ENCODE measurements around the gene AFDN. TPM values are rescaled to one million over a fixed set of nuclear protein-coding genes. Genes with fewer than 3 reads are reported as not detected.

The AFDN gene
- total RNA-seq, 1 donor from 2014 or later, result 102 TPM

DNA sequence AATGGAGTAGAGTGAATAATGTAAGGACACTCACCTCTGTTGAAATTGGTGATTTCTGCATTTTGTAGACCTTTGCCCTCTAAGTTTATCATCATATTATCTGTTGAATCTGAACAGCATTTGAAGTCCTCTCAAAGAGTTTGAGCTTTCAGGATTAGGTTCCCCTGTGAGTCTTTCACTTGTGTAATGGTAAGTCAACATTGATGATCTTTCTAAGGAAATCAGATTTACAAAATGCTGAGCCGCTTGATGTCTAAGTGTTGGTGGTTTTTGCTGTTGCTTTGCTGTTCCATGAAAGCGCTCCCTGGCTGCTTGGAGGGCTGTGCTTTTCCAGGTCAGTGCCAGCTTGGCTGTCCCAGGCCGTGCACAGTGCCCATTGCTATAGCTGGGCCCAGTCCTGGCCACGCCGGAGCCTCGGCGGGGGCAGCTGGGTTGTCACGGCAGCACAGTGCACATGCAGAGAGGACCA is 136.9 kb downstream of the AFDN start:
- Histone ChIP-seq H3K4me2 (ENCODE audit: low read length) (no peak overlapping the region), H3K79me2 (ENCODE audit: insufficient read depth, low read length) (no peaks in the 10 kb centered on the region), H3K27ac (ENCODE audit: low read depth, low read length) (no peak overlapping the region), H3K4me3 (ENCODE audit: insufficient read depth, low read depth, low read length) (no peak overlapping the region), H3K9ac (ENCODE audit: low read length) (no peak overlapping the region), H3K36me3 (ENCODE audit: insufficient read depth, low read length) (peaks cover 8% of the 10 kb centered on the region), H3K27me3 (ENCODE audit: insufficient read depth, low read length) (no peaks in the 10 kb centered on the region), H3K4me1 (ENCODE audit: insufficient read depth, low read length) (no peaks in the 10 kb centered on the region), H3K9me3 (ENCODE audit: insufficient read depth, low read depth, low read length) (no peaks in the 10 kb centered on the region), H4K20me1 (ENCODE audit: insufficient read depth, low read length) (no peaks in the 10 kb centered on the region), H2AFZ (ENCODE audit: low read depth, low read length) (no peak overlapping the region)
- no peak for DNase-seq (ENCODE audit: low read depth)
- H3K4me1 Mint-ChIP-seq (ENCODE audit: low read depth, unreplicated experiment), result peaks cover 12% of the 10 kb centered on the region
- no peak for FAIRE-seq
- H3K27ac Mint-ChIP-seq (ENCODE audit: unreplicated experiment), result no peak overlapping the region
- peaks cover 18% of the 10 kb centered on the region for H3K36me3 Mint-ChIP-seq (ENCODE audit: low read depth, unreplicated experiment)
- TF ChIP-seq, protein P1, sequence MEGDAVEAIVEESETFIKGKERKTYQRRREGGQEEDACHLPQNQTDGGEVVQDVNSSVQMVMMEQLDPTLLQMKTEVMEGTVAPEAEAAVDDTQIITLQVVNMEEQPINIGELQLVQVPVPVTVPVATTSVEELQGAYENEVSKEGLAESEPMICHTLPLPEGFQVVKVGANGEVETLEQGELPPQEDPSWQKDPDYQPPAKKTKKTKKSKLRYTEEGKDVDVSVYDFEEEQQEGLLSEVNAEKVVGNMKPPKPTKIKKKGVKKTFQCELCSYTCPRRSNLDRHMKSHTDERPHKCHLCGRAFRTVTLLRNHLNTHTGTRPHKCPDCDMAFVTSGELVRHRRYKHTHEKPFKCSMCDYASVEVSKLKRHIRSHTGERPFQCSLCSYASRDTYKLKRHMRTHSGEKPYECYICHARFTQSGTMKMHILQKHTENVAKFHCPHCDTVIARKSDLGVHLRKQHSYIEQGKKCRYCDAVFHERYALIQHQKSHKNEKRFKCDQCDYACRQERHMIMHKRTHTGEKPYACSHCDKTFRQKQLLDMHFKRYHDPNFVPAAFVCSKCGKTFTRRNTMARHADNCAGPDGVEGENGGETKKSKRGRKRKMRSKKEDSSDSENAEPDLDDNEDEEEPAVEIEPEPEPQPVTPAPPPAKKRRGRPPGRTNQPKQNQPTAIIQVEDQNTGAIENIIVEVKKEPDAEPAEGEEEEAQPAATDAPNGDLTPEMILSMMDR (IDR thresholded peaks at IDR 0.05; ENCODE audit: insufficient read depth, low read depth, low read length), result no peak
- no peak for TF ChIP-seq EZH2 (IDR thresholded peaks at IDR 0.05; ENCODE audit: insufficient read depth, low read length)
- no peaks in the 10 kb centered on the region for H3K27me3 Mint-ChIP-seq (ENCODE audit: low read depth, unreplicated experiment)
- H3K4me3 Mint-ChIP-seq (ENCODE audit: unreplicated experiment), result no peak overlapping the region
- no peaks in the 10 kb centered on the region for H3K9me3 Mint-ChIP-seq (ENCODE audit: unreplicated experiment)

DNA sequence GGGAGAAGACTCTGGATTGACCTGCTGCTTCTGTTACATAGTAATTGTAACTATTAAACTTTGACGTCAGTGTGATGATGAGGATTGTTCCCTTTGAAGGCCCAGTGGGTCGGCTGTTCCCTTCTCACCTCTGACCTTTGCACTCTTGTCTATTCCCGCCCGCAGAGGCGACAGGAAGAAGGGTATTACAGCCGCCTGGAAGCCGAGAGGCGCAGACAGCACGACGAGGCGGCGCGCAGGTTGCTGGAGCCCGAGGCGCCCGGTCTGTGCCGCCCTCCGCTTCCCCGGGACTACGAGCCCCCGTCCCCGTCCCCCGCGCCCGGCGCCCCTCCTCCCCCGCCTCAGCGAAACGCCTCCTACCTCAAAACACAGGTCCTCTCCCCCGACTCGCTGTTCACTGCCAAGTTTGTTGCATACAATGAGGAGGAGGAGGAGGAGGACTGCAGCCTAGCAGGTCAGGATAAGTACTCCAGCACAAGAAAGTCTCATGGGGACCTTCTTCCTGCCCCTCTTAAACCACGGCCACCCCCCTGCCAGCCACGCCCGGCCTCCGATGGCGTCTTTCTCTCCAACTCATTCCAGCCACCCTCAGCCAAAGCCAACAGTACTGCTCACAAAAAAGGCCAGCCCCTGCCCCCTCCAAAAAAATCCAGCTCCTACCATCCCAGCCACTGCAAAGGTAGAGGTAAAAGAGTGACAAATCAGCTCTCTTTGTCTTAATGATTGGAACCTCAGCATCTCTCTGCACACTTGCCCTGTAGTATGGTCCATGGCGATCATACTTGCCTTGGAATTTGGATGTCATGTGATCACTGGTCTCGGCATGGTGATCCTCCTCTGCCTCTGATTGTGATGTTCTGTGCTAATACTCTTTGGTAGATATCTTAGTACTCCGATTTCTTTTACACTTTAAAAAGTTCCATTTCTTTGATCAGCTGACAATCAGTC is 139.2 kb downstream of the AFDN start:
- Histone ChIP-seq H2AFZ (ENCODE audit: low read depth, low read length) (no peak overlapping the region), H4K20me1 (ENCODE audit: insufficient read depth, low read length) (no peaks in the 10 kb centered on the region), H3K4me2 (ENCODE audit: low read length) (no peak overlapping the region), H3K27ac (ENCODE audit: low read depth, low read length) (no peak overlapping the region), H3K9me3 (ENCODE audit: insufficient read depth, low read depth, low read length) (no peaks in the 10 kb centered on the region), H3K9ac (ENCODE audit: low read length) (no peak overlapping the region), H3K79me2 (ENCODE audit: insufficient read depth, low read length) (no peaks in the 10 kb centered on the region), H3K4me3 (ENCODE audit: insufficient read depth, low read depth, low read length) (no peak overlapping the region), H3K36me3 (ENCODE audit: insufficient read depth, low read length) (peaks cover 9% of the 10 kb centered on the region), H3K4me1 (ENCODE audit: insufficient read depth, low read length) (no peaks in the 10 kb centered on the region), H3K27me3 (ENCODE audit: insufficient read depth, low read length) (no peaks in the 10 kb centered on the region)
- Mint-ChIP-seq H3K4me3 (ENCODE audit: unreplicated experiment) (no peak overlapping the region), H3K27ac (ENCODE audit: unreplicated experiment) (no peak overlapping the region), H3K36me3 (ENCODE audit: low read depth, unreplicated experiment) (peaks cover 18% of the 10 kb centered on the region), H3K27me3 (ENCODE audit: low read depth, unreplicated experiment) (no peaks in the 10 kb centered on the region), H3K9me3 (ENCODE audit: unreplicated experiment) (no peaks in the 10 kb centered on the region), H3K4me1 (ENCODE audit: low read depth, unreplicated experiment) (peaks cover 12% of the 10 kb centered on the region)
- TF ChIP-seq, protein P1 (IDR thresholded peaks at IDR 0.05; ENCODE audit: insufficient read depth, low read depth, low read length), result no peak
- TF ChIP-seq EZH2 (IDR thresholded peaks at IDR 0.05; ENCODE audit: insufficient read depth, low read length), result no peak
- FAIRE-seq, result no peak
- DNase-seq (ENCODE audit: low read depth), result no peak

DNA sequence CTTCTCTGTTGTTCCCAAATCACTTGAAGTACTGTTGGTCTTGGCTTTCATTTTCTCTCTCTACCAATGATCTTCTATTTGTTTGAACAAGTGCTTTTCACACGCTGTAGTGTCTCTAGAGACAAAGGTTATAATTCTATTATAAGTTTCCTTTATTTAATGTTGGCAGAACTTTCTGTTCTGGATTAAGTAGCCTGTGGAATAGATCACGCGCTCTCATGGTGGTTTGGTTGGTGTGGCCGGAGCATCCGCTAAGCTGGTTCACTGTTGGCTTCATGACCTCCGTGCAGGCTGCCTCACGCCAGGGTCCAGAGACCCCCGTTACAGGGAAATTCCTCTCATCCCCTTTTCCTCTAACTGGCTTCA is 139.8 kb downstream of the AFDN start:
- TF ChIP-seq, protein P1 (IDR thresholded peaks at IDR 0.05; ENCODE audit: insufficient read depth, low read depth, low read length), result no peak
- no peak for TF ChIP-seq EZH2 (IDR thresholded peaks at IDR 0.05; ENCODE audit: insufficient read depth, low read length)
- Mint-ChIP-seq H3K9me3 (ENCODE audit: unreplicated experiment) (no peaks in the 10 kb centered on the region), H3K36me3 (ENCODE audit: low read depth, unreplicated experiment) (peaks cover 18% of the 10 kb centered on the region), H3K27ac (ENCODE audit: unreplicated experiment) (no peak overlapping the region), H3K27me3 (ENCODE audit: low read depth, unreplicated experiment) (no peaks in the 10 kb centered on the region), H3K4me1 (ENCODE audit: low read depth, unreplicated experiment) (peaks cover 12% of the 10 kb centered on the region), H3K4me3 (ENCODE audit: unreplicated experiment) (no peak overlapping the region)
- Histone ChIP-seq H3K4me2 (ENCODE audit: low read length) (no peak overlapping the region), H3K36me3 (ENCODE audit: insufficient read depth, low read length) (peaks cover 11% of the 10 kb centered on the region), H3K9ac (ENCODE audit: low read length) (no peak overlapping the region), H3K79me2 (ENCODE audit: insufficient read depth, low read length) (no peaks in the 10 kb centered on the region), H3K4me1 (ENCODE audit: insufficient read depth, low read length) (no peaks in the 10 kb centered on the region), H3K27me3 (ENCODE audit: insufficient read depth, low read length) (no peaks in the 10 kb centered on the region), H2AFZ (ENCODE audit: low read depth, low read length) (no peak overlapping the region), H3K9me3 (ENCODE audit: insufficient read depth, low read depth, low read length) (no peaks in the 10 kb centered on the region), H3K4me3 (ENCODE audit: insufficient read depth, low read depth, low read length) (no peak overlapping the region), H3K27ac (ENCODE audit: low read depth, low read length) (no peak overlapping the region), H4K20me1 (ENCODE audit: insufficient read depth, low read length) (no peaks in the 10 kb centered on the region)
- DNase-seq (ENCODE audit: low read depth), result no peak
- FAIRE-seq, result no peak

All from astrocyte (in vitro differentiated cells and primary cell).